A549 treated with CORT108297 at 1 μM for 4 hours (cell line): ENCODE data around the gene CENPW. TPM values are rescaled to one million over a fixed set of nuclear protein-coding genes. Genes with fewer than 3 reads are reported as not detected.

ENCODE experiments used
- total RNA-seq: library from RNA; stranded (reverse); fragments of 200-300 nt; extraction: Qiagen RNA extraction; gene quantifications from 5 replicates; pipeline ENCODE4 v1.2.3, GENCODE V29; 2022

CENPW gene
- total RNA-seq = 31.6 to 43.4 TPM (median 40.2 TPM) in 5 replicates

GRCh38 chr6:126339796-126340609 lies at the start of gene CENPW:
TSS of gene CENPW (plus strand) at chr6:126340115. CDS start at chr6:126340274, 159 bp downstream.

